ENCODE data around the gene CCDC183. TPM values are rescaled to one million over a fixed set of nuclear protein-coding genes. Genes with fewer than 3 reads are reported as not detected.

The CCDC183 gene
- total RNA-seq, 1 donor from 2014 or later: 0.84 TPM

- H2AFZ ChIP-seq (ENCODE audit: low read depth, low read length): no peak overlapping the region
- peaks cover 4% of the 10 kb centered on the region for H3K36me3 ChIP-seq (ENCODE audit: insufficient read depth, low read length)
- H3K27ac ChIP-seq (ENCODE audit: low read depth, low read length): no peak overlapping the region
- DNase-seq (ENCODE audit: low read depth) (no peak), FAIRE-seq (no peak)
- H3K9me3 ChIP-seq (ENCODE audit: insufficient read depth, low read depth, low read length): no peaks in the 10 kb centered on the region
- H3K9ac ChIP-seq (ENCODE audit: low read length): no peak overlapping the region
- H3K79me2 ChIP-seq (ENCODE audit: insufficient read depth, low read length): no peaks in the 10 kb centered on the region
- H3K9me3 Mint-ChIP-seq (ENCODE audit: unreplicated experiment): no peaks in the 10 kb centered on the region
- peak overlapping the region; percentile 20 for H3K4me3 Mint-ChIP-seq (ENCODE audit: unreplicated experiment)
- no peaks in the 10 kb centered on the region for H3K4me1 Mint-ChIP-seq (ENCODE audit: low read depth, unreplicated experiment)
- H4K20me1 ChIP-seq (ENCODE audit: insufficient read depth, low read length): peaks cover 9% of the 10 kb centered on the region
- no peak for TF ChIP-seq EZH2 (IDR thresholded peaks at IDR 0.05; ENCODE audit: insufficient read depth, low read length)
- no peak for TF ChIP-seq CTCF (IDR thresholded peaks at IDR 0.05; ENCODE audit: insufficient read depth, low read depth, low read length)
- H3K27me3 Mint-ChIP-seq (ENCODE audit: low read depth, unreplicated experiment): no peaks in the 10 kb centered on the region
- peaks cover 8% of the 10 kb centered on the region for H3K36me3 Mint-ChIP-seq (ENCODE audit: low read depth, unreplicated experiment)
- H3K4me3 ChIP-seq (ENCODE audit: insufficient read depth, low read depth, low read length): no peak overlapping the region
- H3K4me1 ChIP-seq (ENCODE audit: insufficient read depth, low read length): no peaks in the 10 kb centered on the region
- no peaks in the 10 kb centered on the region for H3K27me3 ChIP-seq (ENCODE audit: insufficient read depth, low read length)
- H3K4me2 ChIP-seq (ENCODE audit: low read length): no peak overlapping the region
- H3K27ac Mint-ChIP-seq (ENCODE audit: unreplicated experiment): no peak overlapping the region
These were observed 33.3 kb downstream of the CCDC183 start for GRCh38 chr9:136829412-136829811.

- no peaks in the 10 kb centered on the region for H3K27me3 ChIP-seq (ENCODE audit: insufficient read depth, low read length)
- no peak for FAIRE-seq
- H2AFZ ChIP-seq (ENCODE audit: low read depth, low read length): no peak overlapping the region
- no peaks in the 10 kb centered on the region for H3K4me1 ChIP-seq (ENCODE audit: insufficient read depth, low read length)
- no peak overlapping the region for H3K27ac ChIP-seq (ENCODE audit: low read depth, low read length)
- Mint-ChIP-seq H3K27ac (ENCODE audit: unreplicated experiment) (no peak overlapping the region), H3K9me3 (ENCODE audit: unreplicated experiment) (no peaks in the 10 kb centered on the region), H3K4me3 (ENCODE audit: unreplicated experiment) (no peak overlapping the region), H3K36me3 (ENCODE audit: low read depth, unreplicated experiment) (peaks cover 8% of the 10 kb centered on the region), H3K4me1 (ENCODE audit: low read depth, unreplicated experiment) (no peaks in the 10 kb centered on the region), H3K27me3 (ENCODE audit: low read depth, unreplicated experiment) (no peaks in the 10 kb centered on the region)
- DNase-seq (ENCODE audit: low read depth): no peak
- H4K20me1 ChIP-seq (ENCODE audit: insufficient read depth, low read length): peaks cover 3% of the 10 kb centered on the region
- H3K9ac ChIP-seq (ENCODE audit: low read length): no peak overlapping the region
- no peak overlapping the region for H3K4me2 ChIP-seq (ENCODE audit: low read length)
- no peaks in the 10 kb centered on the region for H3K79me2 ChIP-seq (ENCODE audit: insufficient read depth, low read length)
- peaks cover 2% of the 10 kb centered on the region for H3K36me3 ChIP-seq (ENCODE audit: insufficient read depth, low read length)
- TF ChIP-seq EZH2 (IDR thresholded peaks at IDR 0.05; ENCODE audit: insufficient read depth, low read length): no peak
- TF ChIP-seq CTCF (IDR thresholded peaks at IDR 0.05; ENCODE audit: insufficient read depth, low read depth, low read length): no peak
- H3K9me3 ChIP-seq (ENCODE audit: insufficient read depth, low read depth, low read length): no peaks in the 10 kb centered on the region
- no peak overlapping the region for H3K4me3 ChIP-seq (ENCODE audit: insufficient read depth, low read depth, low read length)
These were observed 34.1 kb downstream of the CCDC183 start for GRCh38 chr9:136829981-136830885.

Measured in astrocyte (in vitro differentiated cells and primary cell).